Measurements from ENCODE around the gene LDHD.

DNA sequence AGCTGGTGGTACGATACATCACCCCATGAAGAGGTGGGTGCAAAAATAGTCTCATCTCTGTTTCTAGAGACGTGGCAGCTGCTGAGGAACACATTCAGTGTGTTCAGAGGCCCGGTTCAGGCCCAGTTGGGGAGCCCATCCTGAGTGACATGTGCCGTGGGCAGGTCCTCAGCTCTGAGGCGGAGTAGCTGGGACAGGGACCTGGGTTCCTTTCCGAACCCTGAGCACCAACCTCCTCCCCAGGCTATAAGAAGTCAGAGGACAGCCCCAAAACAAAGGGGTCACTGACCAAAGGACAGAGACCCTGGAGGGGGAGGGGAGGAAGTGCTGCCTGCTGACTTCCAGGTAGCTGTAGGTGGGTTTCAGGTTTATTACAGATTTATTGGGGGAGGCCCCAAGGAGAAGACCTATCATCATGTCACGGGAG lies 5.1 kb downstream of the LDHD start:
- TF ChIP-seq, protein P1, sequence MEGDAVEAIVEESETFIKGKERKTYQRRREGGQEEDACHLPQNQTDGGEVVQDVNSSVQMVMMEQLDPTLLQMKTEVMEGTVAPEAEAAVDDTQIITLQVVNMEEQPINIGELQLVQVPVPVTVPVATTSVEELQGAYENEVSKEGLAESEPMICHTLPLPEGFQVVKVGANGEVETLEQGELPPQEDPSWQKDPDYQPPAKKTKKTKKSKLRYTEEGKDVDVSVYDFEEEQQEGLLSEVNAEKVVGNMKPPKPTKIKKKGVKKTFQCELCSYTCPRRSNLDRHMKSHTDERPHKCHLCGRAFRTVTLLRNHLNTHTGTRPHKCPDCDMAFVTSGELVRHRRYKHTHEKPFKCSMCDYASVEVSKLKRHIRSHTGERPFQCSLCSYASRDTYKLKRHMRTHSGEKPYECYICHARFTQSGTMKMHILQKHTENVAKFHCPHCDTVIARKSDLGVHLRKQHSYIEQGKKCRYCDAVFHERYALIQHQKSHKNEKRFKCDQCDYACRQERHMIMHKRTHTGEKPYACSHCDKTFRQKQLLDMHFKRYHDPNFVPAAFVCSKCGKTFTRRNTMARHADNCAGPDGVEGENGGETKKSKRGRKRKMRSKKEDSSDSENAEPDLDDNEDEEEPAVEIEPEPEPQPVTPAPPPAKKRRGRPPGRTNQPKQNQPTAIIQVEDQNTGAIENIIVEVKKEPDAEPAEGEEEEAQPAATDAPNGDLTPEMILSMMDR (optimal IDR thresholded peaks at IDR 0.05 in 1 of 3, IDR thresholded peaks at IDR 0.05 in 1 of 3, conservative IDR thresholded peaks at IDR 0.05 in 1 of 3; ENCODE audit: extremely low read depth in 1 of 3, insufficient read depth in 2 of 3, low read length in 3 of 3), result no peak
- no peak for TF ChIP-seq EZH2 (IDR thresholded peaks at IDR 0.05; ENCODE audit: low read length)

All from keratinocyte (primary cell).